Measurements from ENCODE around the gene TMPRSS7.

GRCh38 chr3:112114576-112115160, 80.1 kb downstream of the TMPRSS7 start:
- TF ChIP-seq CTCF (IDR thresholded peaks at IDR 0.05) (no peak), POLR2A (IDR thresholded peaks at IDR 0.05; ENCODE audit: low read depth) (no peak)

Measured in esophagus muscularis mucosa (tissue), 3 donors.